ENCODE results near the gene TBKBP1.

TBKBP1 gene

DNA sequence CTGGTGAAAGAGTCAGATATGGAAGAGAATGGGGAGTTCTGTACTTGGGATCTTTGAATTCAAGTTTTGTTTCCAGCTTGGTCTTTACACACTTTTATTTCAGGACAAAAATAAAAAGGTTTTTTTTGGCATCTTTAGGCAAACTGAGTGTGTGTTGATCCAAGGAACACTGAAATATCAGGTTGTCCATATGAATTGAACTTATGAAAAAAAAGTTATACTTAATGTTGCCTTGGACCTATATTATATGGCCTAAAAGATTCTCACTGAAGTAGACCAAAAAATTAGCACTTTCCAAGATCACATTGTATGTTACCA lies 29.4 kb upstream of the TBKBP1 start:
- TF ChIP-seq, protein P1, sequence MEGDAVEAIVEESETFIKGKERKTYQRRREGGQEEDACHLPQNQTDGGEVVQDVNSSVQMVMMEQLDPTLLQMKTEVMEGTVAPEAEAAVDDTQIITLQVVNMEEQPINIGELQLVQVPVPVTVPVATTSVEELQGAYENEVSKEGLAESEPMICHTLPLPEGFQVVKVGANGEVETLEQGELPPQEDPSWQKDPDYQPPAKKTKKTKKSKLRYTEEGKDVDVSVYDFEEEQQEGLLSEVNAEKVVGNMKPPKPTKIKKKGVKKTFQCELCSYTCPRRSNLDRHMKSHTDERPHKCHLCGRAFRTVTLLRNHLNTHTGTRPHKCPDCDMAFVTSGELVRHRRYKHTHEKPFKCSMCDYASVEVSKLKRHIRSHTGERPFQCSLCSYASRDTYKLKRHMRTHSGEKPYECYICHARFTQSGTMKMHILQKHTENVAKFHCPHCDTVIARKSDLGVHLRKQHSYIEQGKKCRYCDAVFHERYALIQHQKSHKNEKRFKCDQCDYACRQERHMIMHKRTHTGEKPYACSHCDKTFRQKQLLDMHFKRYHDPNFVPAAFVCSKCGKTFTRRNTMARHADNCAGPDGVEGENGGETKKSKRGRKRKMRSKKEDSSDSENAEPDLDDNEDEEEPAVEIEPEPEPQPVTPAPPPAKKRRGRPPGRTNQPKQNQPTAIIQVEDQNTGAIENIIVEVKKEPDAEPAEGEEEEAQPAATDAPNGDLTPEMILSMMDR (IDR thresholded peaks at IDR 0.05; ENCODE audit: unreplicated experiment in 3 of 3): no peak
- H3K27me3 Mint-ChIP-seq (ENCODE audit: low read depth): no peaks in the 10 kb centered on the region
- H3K27ac Mint-ChIP-seq: no peak overlapping the region
- peaks cover 75% of the 10 kb centered on the region for H3K36me3 Mint-ChIP-seq (ENCODE audit: low read depth)
- H3K4me1 Mint-ChIP-seq: no peaks in the 10 kb centered on the region
- H3K9me3 Mint-ChIP-seq: no peaks in the 10 kb centered on the region
- no peak overlapping the region for H3K4me3 Mint-ChIP-seq

- peaks cover 76% of the 10 kb centered on the region for H3K36me3 Mint-ChIP-seq (ENCODE audit: low read depth)
- no peaks in the 10 kb centered on the region for H3K9me3 Mint-ChIP-seq
- H3K4me1 Mint-ChIP-seq: no peaks in the 10 kb centered on the region
- TF ChIP-seq, protein P1 (IDR thresholded peaks at IDR 0.05; ENCODE audit: unreplicated experiment in 3 of 3): no peak
- H3K4me3 Mint-ChIP-seq: no peak overlapping the region
- H3K27ac Mint-ChIP-seq: no peak overlapping the region
- no peaks in the 10 kb centered on the region for H3K27me3 Mint-ChIP-seq (ENCODE audit: low read depth)
Observed at GRCh38 chr17:47665655-47666054, 28.3 kb upstream of the TBKBP1 start.

DNA sequence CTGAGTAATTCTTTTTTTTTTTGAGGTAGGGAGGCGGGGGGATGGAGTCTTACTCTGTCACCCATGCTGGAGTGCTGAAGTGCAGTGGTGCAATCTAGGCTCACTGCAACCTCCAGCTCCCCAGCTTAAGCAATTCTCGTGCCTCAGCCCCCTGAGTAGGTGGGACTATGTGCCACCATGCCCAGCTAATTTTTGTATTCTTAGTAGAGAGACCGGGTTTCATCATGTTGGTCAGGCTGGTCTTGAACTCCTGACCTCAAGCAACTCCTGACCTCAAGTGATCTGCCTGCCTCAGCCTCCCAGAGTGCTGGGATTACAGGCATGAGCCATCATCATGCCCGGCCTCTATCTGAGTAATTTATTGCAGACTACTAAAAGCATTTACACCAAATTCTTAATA lies 24.9 kb upstream of the TBKBP1 start:
- no peaks in the 10 kb centered on the region for H3K9me3 Mint-ChIP-seq

GRCh38 chr17:47670064-47670463 lies 23.9 kb upstream of the TBKBP1 start:
- no peak overlapping the region for H3K27ac Mint-ChIP-seq
- no peak overlapping the region for H3K4me3 Mint-ChIP-seq
- TF ChIP-seq, protein P1 (IDR thresholded peaks at IDR 0.05; ENCODE audit: unreplicated experiment in 3 of 3): no peak
- H3K9me3 Mint-ChIP-seq: no peaks in the 10 kb centered on the region
- H3K36me3 Mint-ChIP-seq (ENCODE audit: low read depth): peaks cover 91% of the 10 kb centered on the region
- H3K4me1 Mint-ChIP-seq: no peaks in the 10 kb centered on the region
- H3K27me3 Mint-ChIP-seq (ENCODE audit: low read depth): no peaks in the 10 kb centered on the region

More for the DNA sequence above, 24.9 kb upstream of the TBKBP1 start:
- H3K4me1 Mint-ChIP-seq: no peaks in the 10 kb centered on the region
- peaks cover 87% of the 10 kb centered on the region for H3K36me3 Mint-ChIP-seq (ENCODE audit: low read depth)
- no peak overlapping the region for H3K27ac Mint-ChIP-seq
- H3K4me3 Mint-ChIP-seq: no peak overlapping the region
- no peaks in the 10 kb centered on the region for H3K27me3 Mint-ChIP-seq (ENCODE audit: low read depth)
- TF ChIP-seq, protein P1 (IDR thresholded peaks at IDR 0.05; ENCODE audit: unreplicated experiment in 3 of 3): no peak

DNA sequence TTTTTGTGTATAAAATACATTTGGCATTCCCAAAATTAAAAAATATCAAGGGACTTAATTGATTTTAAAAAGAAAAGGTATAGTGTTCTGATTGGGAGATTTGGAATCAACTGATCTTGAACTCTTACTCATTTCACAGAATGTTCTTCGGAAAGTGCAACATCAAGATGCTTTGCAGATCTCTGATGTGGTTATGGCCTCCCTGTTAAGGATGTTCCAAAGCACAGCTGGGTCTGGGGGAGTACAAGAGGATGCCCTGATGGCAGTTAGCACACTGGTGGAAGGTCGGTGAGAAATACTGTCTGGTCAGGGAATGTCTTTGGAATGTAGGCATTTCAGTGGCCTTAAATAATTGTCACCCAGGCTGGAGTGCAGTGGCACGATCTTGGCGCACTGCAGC lies 19.5 kb upstream of the TBKBP1 start:
- Mint-ChIP-seq H3K27me3 (ENCODE audit: low read depth) (no peaks in the 10 kb centered on the region), H3K9me3 (no peaks in the 10 kb centered on the region), H3K4me1 (no peaks in the 10 kb centered on the region), H3K36me3 (ENCODE audit: low read depth) (peaks cover 90% of the 10 kb centered on the region), H3K27ac (no peak overlapping the region), H3K4me3 (no peak overlapping the region)
- TF ChIP-seq, protein P1 (IDR thresholded peaks at IDR 0.05; ENCODE audit: unreplicated experiment in 3 of 3): no peak

DNA sequence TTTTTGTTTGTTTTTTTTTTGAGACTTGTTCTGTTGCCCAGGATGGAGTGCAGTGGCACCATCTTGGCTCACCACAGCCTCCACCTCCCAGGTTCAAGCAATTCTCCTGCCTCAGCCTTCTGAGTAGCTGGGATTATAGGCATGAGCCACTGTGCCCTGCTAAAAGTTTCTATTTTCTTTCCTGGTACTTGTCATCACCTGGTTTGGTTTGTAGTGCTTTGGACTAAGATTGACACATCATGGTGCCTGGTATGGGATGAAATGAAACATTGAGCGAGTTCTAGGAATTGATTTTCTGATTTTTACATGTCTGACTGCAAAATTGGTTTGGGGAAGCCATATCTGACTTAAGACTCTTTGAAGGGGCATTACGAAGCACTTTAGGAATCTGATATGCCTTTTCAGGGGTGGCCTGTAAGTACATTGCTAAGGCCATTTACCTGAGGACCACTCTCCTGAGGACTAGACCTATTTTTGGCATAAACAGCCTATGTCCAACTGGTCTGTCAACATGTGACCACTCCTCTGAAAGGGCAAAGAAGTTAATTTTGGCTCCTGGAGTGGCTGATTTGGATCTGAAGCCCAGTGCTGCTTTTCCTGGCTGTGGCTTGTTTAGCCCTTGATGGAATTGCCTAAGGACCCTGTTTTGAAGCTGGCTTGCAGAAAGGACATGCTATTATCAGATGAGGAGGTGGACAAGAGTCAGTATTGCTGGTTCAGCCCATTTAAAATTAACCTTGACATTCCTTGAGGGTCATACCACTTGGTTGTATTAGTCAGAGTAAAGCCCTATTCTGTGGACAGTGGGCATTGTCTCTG lies 18.4 kb upstream of the TBKBP1 start:
- H3K36me3 Mint-ChIP-seq (ENCODE audit: low read depth): peaks cover 89% of the 10 kb centered on the region
- H3K27me3 Mint-ChIP-seq (ENCODE audit: low read depth): no peaks in the 10 kb centered on the region
- TF ChIP-seq, protein P1 (IDR thresholded peaks at IDR 0.05; ENCODE audit: unreplicated experiment in 3 of 3): no peak
- H3K9me3 Mint-ChIP-seq: no peaks in the 10 kb centered on the region
- H3K4me3 Mint-ChIP-seq: no peak overlapping the region
- no peak overlapping the region for H3K27ac Mint-ChIP-seq
- H3K4me1 Mint-ChIP-seq: no peaks in the 10 kb centered on the region

All from nephron (organoid).